GM12891 (cell line): Measurements from ENCODE around the gene USP38.

Experiments used
- POLR2A ChIP-seq: IDR thresholded peaks from 2 replicates; pipeline ENCODE4 v1.6.1; 2011; ENCODE audit warnings: low read depth, low read length, control low read depth
- TAF1 ChIP-seq: IDR thresholded peaks from 2 replicates; pipeline ENCODE4 v1.6.1; 2011; ENCODE audit warnings: low read depth, low read length, control low read depth

DNA sequence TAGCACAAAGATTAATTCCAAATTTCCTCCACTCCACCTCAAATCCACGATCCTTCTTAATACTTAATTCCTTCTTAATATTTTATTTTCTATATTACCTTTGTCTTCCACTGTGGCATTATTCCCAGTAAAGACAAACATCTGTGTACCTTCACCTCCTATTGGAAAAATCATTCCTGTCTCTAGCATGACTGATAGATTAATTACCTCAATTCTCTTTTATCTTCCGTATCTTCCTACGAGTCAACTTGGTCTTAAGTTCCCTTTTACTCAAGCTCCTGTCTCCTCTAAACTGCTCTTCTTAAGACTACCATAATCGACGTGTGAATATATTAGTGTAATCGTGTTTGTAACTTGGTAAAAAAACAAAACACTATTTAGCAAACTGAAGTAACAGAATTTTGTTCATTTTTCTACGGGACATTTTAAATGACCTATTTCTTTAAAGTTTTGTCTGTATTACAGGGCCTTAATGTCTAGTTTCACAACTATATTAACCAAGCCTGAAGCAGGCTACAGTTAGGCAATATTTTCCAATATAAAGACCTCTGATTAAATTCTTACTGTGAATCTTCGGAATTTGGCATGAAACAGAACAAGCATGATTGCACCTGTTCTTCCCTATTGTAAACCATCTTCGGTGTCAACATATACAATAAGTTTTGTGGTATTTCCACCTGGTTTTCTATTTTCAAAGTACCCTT lies 1.1 kb upstream of the USP38 start:
- TF ChIP-seq POLR2A: no peak
- TF ChIP-seq TAF1: no peak
